Stimulated activated CD4-positive, alpha-beta T cell treated with anti-CD3 and anti-CD28 coated beads, Interleukin-12 subunit alpha, Interleukin-12 subunit beta, amount 100 ng/mL, for 24 hours (primary cell): ENCODE data around the gene DPP8.
"Not testable (repeated sequence)": the region's sequence is repeated elsewhere in the genome, so short reads cannot be mapped to it uniquely, and the experiment has no call there.

Experiments used
- DNase-seq, 2 experiments: peaks; one replicate each; pipeline ENCODE4 v3.0.0-alpha.2; 2020; ENCODE audit warnings: low read depth in 2 of 2

The DPP8 gene

DNA sequence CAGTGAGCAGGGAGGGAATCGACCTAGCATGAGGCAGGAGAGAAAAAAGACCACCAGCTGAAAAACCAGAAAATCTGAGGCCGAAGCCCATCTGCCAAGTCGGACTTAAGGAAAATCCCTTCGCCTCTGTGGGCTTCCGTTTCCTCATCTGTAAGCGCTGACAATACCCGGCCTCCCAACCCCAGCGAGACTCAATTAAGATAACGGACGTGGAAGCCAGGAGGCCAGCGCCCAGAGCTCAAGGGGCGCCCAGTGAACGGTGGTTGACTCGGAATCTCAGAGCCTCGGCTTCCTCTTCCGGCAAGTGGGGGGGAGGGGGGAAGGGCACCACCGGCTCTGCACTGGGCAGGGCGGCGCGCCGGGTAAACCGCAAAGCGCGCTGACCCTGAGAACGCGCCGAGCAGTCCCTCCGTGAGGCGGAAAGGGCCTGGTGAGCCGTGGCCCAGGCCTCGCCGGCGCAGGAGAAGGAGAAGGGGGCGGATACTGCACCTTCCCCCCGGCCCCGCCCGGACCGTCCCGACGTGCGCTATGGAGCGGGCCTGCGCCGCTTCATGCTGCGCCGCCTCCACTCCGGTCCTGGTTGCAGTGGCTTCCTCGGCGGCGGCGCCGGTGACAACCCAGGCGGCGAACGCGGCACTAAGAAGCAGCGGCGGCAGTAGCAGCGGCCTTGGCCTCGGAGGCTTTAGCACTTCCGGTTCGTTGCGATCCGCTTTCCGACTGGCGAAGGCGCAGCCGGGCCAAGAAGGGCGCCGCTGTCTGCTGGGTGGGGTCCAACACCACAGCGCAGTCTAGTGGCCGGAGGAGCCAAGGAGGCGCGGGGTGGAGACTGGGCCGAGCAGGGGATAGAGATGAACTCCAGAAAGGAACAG lies at the start of gene DPP8:
DPP8 (minus strand) TSS at position 693 of the 869 bp plus-strand sequence. CDS start 5,136 bp downstream, outside the sequence.
- peak; percentile 90 to 91 for DNase-seq

DNA sequence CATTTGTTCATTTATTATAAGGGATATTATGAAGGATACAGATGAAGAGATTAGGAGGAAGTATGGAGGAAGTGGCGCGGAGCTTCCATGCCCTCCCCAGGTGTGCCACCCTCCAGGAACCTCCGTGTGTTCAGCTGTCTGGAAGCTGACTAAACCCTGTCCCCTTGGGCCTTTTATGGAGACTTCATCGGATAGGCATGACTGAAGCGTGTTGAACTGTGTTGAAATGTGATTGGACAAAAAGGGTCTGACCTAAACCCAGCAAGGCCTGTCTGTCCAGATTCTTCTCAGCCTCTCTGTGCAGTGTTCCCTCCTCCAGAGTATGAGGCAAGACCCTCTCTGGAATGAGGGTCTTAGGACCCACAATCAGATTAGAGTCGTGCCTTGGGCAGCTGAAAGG lies 44.4 kb upstream of the DPP8 start:
- DNase-seq: no peak

DNA sequence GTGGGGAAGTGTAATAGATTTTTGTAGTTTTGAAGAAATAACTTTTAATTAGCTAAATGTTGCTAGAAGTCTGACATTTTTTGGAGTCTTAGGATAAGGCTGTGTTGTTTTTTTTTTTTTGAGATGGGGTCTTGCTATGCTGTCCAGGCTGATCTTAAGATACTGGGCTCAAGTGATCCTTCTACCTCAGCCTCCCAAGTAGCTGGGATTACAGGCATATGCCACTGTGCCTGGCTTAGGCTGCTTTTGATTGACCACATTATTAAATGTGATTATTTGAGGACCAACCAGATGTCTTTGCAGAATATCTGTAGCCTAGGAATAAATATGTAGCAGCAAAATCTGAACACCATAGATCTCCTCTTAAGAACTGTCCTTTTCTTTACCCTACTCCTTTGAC lies 42.5 kb upstream of the DPP8 start:
- no peak for DNase-seq

DNA sequence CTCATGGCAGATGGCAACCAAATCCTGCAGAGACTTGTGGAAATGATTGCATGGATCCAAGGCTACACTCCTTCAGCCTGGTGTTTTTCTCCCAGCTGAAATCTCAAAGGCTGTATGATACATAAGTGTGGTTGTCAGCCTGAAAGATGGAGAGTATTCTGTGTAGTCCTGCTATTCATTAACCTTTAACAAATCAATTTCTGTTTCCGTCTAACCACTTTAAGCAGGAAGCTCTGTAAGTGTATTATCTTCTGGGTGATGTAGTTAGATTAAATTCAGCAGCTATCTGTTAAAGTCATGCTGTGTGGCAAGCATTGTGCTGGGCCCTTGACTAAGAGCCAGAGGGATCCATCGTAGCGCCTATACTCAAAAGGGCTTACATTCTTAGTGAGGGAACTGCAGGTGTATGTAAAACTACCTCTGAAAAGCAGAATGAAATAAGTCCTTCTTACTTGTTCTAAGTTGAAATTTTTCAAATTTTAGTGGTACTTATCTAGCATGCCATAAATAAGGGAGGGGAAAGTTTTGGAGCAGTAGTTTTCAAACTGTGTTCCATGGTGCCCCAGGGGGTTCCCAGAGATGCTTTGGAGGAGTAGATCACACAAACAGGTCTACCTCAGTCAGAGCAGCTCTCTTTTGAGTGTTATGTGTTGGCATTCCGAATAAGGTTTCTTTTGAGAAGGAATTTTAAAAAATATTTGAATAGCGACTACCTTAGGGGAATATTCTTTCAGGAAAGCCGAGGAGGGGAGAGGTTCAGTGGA lies 41.7 kb upstream of the DPP8 start:
- no peak for DNase-seq

DNA sequence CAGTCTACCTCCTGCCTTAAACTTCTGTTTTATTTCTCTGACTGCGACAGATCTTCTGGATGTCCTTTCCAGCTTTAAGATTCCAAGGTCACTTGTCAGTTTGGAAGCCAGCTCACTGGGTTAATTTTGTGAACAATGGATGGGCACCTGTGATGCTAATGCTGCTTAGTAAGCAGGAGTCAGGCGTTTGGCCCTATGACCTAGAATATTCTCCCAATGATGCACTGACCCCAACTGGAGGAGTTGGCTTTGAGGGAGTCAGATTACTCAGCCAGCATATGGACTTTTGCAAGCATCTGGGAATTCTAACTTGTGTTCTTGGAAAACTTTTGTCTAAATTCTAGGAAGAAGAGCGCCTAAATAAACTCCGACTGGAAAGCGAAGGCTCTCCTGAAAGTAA lies 40.8 kb upstream of the DPP8 start:
- DNase-seq: no peak

DNA sequence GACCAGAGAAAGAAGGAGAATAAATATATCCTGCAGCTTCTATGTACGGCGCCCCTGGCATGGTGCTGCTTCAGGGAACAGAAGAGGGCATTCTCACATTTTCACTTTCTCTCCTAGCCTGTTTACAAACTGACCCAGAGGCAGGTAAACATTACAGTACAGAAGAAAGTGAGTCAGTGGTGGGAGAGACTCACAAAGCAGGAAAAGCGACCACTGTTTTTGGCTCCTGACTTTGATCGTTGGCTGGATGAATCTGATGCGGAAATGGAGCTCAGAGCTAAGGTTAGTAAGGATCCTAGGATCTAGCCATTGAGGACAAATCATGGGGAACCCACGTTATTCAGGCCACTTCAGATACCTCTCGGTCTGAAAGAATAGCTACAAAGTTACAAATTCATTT lies 39.1 kb upstream of the DPP8 start:
- DNase-seq: no peak

DNA sequence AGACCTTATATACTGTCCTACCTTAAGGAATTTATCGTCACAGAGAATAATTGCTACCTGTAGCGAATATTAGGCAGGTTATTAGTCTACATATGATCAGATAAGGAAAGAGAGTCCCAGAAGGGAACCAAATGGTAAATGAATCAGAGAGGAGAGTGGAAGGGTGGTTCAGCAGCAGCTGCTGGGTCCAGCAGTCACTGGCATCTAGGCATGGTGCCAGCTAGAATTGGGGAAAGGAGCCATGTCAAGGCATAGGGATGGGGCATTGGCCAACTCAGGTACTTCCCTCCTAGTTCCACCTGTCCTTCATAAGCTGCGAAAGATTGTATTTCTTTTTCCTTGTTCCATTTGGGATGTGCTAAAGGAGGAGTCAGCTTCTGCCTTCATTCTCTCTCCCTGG lies 36.2 kb upstream of the DPP8 start:
- DNase-seq: no peak

DNA sequence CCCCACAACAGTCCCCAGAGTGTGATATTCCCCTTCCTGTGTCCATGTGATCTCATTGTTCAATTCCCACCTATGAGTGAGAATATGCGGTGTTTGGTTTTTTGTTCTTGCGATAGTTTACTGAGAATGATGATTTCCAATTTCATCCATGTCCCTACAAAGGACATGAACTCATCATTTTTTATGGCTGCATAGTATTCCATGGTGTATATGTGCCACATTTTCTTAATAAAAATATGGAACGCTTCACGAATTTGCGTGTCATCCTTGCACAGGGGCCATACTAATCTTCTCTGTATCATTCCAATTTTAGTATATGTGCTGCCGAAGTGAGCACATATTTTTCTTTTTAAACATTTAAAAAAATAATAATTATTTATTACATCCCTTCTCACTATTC lies 35.4 kb upstream of the DPP8 start:
- DNase-seq: not testable (repeated sequence)

DNA sequence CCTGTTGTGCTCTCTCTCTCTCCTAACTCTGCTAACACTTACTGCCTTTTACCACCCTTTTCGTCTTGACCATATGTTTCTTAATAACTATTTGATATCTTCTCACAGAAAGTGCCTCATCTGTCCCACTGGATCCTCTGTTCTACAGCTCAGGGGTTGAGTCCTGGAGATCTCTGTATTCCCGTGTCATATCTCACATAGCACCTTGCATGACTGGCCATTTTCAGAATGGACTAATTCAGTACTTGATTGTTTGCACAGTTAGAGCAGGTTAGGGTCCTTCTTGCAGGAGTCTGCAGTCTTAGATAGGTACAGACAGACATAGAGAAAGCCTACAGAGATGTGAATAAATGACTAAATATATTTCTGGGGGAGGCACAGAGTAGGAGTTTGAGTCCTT lies 33.7 kb upstream of the DPP8 start:
- no peak for DNase-seq

DNA sequence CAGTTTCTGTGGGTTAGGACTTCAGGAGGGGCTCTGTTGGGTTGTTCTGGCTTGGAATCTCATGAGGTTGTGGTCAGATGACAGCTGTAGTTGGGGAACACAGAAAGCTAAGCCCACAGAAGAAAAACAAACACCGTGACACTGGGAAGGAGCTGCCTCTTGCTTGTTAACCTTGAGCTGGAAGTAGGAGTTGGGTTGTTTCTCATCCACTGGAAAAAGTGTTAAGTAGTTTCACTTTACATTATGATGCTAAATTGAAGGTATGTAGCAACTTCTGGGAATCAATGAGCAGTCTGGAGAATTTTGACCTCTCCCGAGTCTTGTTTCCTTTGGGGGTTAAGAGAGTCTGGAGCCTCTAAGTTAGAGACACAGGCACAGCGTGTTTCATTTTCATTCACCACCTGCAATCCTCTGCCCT lies 33.2 kb upstream of the DPP8 start:
- DNase-seq: no peak

DNA sequence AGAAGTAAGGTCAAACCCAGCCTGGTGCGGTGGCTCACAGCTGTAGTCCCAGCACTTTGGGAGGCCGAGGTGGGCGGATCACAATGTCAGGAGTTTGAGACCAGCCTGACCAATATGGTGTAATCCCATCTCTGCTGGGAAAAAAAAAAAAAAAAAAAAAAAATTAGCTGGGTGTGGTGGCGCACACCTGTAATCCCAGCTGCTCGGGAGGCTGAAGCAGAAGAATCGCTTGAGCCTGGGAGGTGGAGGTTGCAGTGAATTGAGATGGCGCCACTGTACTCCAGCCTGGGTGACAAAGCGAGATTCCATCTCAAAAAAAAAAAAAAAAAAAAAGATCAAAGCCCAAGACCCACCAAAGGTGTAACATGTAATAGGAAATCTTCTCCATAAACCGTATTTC lies 31.8 kb upstream of the DPP8 start:
- DNase-seq: not testable (repeated sequence)

DNA sequence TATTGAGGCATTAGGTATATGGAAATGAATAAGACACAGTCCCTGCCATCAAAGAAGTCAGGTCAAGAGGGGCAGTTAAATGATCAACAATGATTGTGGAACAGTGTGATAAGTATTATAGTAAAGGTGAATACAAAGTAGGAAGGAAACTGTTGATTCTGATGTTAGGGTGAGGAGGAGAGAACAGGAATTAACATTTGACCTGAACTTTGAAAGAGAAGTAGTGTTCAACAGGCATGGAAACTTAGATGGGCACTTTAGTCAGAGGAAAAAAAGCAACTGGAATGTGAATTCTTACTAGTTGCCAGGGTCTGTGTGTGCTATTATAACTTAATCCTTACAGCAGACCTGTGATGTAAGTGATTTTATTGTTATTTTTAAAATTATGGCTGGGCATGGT lies 30.4 kb upstream of the DPP8 start:
- no peak for DNase-seq

DNA sequence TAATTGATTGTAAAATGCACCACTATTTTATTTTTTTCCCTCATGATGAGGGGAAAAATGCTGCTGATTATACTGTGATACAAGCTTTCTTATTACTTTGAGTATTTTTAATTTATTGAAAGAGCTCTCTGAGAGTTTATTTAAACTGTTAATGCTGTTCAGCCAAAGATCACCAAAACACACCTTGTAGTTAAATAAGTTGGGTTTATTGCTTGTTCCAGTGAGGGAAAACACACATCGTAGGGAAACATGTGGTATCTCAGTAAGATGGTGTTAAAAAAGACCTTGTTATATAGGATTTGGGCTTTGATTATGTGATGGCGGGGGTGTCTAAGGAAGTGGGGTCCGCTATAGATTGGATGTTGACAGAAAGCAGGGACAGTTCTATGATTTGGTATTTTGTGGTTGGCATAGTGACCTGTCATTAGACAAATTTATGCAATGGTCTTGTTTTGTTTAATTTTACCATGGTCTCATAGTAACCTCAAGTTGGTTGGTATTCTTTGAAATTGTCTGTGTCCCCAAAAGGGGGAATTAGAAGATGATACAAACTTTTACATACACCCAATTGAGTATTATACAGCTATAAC lies 23.8 kb upstream of the DPP8 start:
- DNase-seq: no peak

DNA sequence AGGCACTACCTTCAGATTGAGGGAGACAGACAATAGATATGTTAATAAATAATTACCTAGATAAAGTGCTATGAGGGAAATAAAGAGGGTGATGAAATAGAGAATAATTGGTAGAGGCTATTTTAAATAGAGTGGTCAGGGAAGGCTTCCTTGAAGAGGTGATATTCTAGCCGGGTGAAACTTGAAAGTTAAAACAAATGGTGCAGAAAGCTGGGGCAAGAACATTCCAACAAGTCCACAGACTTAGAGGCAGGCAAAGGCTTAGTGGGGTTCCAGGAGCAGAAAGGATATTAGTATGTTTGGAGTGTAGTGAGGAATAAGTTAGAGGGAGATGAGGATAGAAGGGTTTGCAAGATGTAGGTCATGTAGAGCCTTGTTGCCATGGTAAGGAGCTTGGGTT lies 22.8 kb upstream of the DPP8 start:
- no peak for DNase-seq

DNA sequence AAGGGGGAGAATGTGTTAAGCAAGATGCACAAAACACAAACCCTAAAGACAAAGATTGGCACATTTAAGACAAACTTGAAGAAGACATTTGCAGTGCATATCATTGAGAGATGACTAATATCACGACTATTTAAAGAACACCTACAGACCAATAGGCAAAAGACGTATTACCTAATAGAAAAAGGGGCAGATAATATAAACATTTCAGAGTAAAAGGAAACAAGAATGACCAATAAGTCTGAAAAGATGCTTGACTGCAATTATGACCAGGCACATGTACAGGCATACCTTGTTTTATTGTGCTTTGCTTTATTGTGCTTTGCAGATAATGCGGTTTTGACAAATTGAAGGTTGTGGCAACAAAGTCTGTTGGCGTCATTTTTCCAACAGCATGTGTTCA lies 17.7 kb upstream of the DPP8 start:
- DNase-seq: no peak

DNA sequence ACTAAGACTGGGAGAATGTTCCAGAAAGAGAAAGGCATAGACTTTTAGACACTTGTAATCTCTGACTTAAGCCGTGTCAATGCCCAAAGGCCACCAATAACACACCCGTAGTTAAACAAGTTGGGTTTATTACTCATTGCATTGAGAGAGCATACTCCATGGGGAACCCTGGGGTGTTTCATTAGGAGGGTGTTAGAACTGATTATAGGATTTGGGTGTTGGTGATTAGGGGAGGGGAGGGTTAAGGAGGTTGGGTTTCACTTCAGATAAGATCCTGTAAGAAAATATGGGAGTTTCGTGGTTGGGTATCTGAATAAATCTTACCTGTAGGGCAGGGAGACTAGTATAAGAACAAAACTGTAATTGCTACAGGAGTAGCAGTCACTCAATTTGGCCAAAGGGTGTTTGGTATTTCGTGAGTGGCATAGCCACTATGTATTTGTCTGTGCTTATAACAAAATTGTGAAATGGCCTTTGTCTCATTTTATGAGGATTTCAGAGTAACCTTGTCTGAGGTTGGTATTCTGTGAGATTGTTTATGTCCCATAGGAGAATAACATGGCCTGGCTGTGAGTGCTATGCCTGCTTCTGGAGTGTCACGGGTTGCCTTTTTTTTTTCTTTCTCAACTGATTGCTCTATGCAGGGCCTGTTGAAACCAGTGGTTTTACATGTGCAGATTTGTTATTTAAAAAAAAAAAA lies 15.7 kb upstream of the DPP8 start:
- DNase-seq: no peak

DNA sequence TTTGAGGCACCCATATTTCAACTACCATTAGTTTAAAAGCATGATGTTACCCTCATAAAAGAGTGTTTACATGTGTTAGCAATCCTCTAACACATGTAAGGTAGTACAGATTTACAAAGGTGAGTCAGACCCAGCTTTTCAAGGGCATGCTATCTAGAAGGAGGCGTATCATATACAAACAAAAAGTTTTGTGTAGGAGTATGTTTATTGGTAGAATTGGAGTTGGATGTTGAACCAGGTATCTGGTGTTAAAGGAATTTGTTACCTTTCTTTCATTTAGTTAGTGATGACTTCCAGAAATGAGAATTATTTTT lies 15.2 kb upstream of the DPP8 start:
- DNase-seq: no peak

DNA sequence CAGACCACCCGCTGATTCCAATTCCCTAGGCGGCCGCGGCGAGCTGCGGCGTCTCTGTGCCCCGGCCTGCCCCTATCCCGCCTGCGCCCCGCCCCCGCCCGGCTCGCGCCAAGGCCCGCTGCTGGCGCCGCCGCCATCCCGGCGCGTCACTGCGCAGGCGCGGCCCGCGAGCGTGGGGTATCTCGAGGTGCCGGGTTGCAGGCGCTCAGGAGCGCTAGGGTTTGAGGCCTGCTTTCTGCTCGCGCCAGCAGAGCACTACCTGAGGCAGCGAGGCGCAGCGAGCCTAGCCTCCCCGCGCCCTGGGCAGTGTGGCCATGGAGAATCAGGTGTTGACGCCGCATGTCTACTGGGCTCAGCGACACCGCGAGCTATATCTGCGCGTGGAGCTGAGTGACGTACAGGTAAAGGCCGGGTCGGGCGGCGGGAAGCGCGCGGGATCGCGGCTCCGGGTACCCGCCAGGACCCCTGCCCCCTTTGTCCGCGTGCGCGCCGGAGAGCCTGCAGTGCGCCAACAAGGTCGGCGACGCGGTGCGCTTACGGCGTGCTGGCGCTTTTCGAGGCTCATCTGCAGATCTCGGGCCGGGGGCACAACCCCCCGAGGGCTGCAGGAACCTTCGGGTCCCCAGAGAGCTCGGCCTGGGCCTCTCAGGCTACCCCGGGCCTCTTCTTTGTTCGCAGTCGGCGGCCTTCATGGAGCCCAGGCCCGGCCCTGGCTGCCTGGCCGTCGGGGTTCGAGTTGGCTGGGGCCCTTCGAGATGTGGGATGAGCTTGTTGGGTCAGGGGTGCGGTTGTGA lies 13.0 kb upstream of the DPP8 start, which contains the start of gene HACD3:
HACD3 (plus strand) TSS at position 146 of the 794 bp plus-strand sequence; CDS start at position 315, 169 bp downstream.
- peak; percentile 74 to 90 for DNase-seq

DNA sequence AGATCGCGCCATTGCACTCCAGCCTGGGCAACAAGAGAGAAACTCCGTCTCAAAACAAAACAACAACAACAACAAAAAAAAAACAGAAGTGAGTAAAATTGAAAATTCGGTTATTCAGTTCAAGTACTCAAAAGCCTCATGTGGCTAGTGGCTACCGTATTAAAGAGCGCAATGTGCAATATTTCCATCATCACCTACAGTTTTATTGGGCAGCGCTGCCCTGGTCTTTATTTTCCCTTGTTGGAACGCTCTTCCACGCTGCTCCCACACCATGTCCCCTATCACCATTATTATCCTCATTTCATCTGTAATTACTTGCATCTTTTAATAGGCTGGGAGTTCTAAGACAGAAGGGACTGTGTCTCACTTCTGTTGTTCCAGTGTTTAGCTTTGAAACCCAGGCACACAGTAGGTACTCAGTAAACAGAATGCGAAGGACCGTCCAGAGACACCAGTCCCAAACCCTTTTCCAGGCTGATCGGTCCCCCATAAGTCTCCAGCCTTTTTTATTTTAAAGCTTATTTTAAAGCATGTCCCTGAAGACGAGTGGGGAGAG lies 12.4 kb upstream of the DPP8 start:
- DNase-seq: no peak

DNA sequence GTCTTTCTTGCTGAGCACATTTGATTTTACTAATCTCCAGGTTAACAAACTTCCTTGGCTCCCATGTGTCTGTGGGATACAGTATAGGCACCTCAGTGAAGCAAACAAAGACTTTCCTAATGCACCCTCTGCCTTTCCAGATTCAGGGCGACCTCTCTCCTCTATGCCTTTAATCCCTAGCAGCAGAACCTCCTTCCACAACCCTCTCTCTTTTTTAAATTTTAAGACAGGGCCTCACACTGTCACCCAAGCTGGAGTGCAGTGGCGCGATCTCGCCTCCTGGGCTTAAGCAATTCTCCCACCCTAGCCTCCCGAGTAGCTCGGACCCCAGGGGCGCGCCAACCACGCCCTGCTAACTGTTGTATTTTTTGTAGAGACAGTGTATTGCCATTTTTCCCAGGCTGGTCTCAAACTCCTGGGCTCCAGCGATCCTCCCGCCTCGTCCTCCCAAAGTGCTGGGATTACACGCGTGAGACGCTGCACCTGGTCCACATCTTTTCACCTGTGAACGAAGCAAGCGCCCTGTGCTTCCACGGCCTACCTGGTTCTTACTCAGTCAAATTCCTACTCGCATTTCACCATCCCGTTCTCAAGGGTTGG lies 11.1 kb upstream of the DPP8 start:
- no peak for DNase-seq

DNA sequence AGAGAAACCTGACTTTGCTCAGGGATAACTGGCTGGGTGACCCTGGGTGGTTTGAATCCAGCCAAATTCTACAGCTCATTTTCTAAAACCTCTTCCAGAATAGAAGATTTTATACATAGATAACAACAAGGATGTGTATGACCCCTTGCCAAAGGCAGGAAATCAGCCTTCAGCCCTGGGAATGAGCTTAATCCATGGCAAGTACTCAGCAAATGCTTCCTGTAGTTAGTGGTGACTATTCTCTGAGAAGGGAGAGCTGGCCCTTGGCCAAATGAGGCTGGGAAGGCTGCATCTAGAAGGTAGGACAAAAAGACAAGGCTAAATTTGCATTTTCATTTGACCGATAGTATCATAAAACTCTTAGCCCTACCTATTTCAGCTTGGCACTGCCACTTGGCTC lies 8.1 kb upstream of the DPP8 start:
- DNase-seq: no peak
